Uterus (tissue), 4 donors: Measurements from ENCODE around the gene MRTFB. TPM values are rescaled to one million over a fixed set of nuclear protein-coding genes. Genes with fewer than 3 reads are reported as not detected.

Experiments
- DNase-seq, 2 donors: peaks; one replicate each; pipeline ENCODE4 v3.0.0-alpha.2; 2019 to 2020
- H3K27ac ChIP-seq, 2 donors: fragments of 200-600 bp; sonication (generic); 1 replicate in 1 of 2; 2 replicates in 1 of 2; pipeline ENCODE4 v1.5.1; 2016 to 2018
- H3K27me3 ChIP-seq, 2 donors: fragments of 200-600 bp; sonication (generic); one replicate each; pipeline ENCODE4 v1.5.1; 2018 to 2019; ENCODE audit warnings: control low read depth in 1 of 2
- H3K36me3 ChIP-seq, 2 donors: fragments of 200-600 bp; sonication (generic); one replicate each; pipeline ENCODE4 v1.5.1; 2019; ENCODE audit warnings: control low read depth in 1 of 2
- H3K4me1 ChIP-seq, 2 donors: fragments of 200-600 bp; sonication (generic); one replicate each; pipeline ENCODE4 v1.5.1; 2018 to 2019; ENCODE audit warnings: control low read depth in 1 of 2
- H3K4me3 ChIP-seq, 2 donors: fragments of 200-600 bp; sonication (generic); 1 replicate in 1 of 2; 2 replicates in 1 of 2; pipeline ENCODE4 v1.5.1; 2018 to 2019; ENCODE audit warnings: mild to moderate bottlenecking in 1 of 2
- H3K9me3 ChIP-seq, 2 donors: fragments of 200-600 bp; sonication (generic); one replicate each; pipeline ENCODE4 v1.5.1; 2019; ENCODE audit warnings: control low read depth in 1 of 2
- POLR2A ChIP-seq, 2 donors: fragments of 450-650 bp; IDR thresholded peaks; one replicate each; pipeline ENCODE4 v1.6.1; 2016; ENCODE audit warnings: antibody characterized with exemption in 2 of 2, mild to moderate bottlenecking in 1 of 2, moderate library complexity in 1 of 2
- intact Hi-C: fragments of 100-400 bp; cut with DNase I; formaldehyde crosslinking; loops from one replicate; pipeline ENCODE4 v1.15.1; 2023; ENCODE audit warnings: low total_unique reads
- total RNA-seq, 4 donors: library from RNA; depleted of rRNA in 3 of 4; stranded (reverse); fragments of >200 nt in 3 of 4; gene quantifications; one replicate each; pipeline versions ENCODE4 v1.1.0 to v1.2.4, GENCODE V29; 2014 to 2023
- TF ChIP-seq, protein P1 (sequence below), 4 experiments: fragments of 200-600 bp in 2 of 4; fragments of 450-650 bp in 2 of 4; sonication (generic) in 2 of 4; IDR thresholded peaks; one replicate each; pipeline ENCODE4 v1.5.1; 2016 to 2019; ENCODE audit warnings: antibody characterized with exemption in 4 of 4, mild to moderate bottlenecking in 2 of 4, moderate library complexity in 1 of 4
- donor health status: DM: yes; HTN: yes; CAD: no.

Gene MRTFB
- total RNA-seq, 4 donors from 2014 or later = 49.8 to 178 (median 75.1) TPM

DNA sequence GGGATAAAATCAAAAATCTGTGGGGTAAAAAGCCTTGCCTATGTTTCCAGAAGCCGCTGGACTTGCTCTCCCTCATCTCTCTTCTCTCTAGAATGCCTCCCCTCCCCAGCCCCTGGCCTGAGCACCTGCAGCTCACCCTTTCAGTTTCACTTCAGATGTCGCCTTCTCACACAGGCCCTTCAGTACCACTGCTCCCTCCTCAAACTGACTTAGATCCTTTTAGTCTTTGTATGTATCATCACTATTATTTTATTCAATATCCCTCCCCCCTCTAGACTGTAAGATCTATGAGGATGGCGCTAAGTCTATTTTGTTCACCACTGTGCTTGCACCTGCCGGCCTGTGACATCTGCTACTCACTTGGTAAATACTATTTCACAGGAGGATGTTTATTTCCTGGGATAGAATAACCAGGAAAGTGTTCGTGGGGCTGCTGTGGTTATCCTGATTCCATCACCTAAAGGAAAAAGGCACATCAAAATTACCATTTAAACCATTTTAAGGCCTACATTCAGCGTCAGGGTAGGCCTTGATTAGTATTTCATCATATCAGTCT is 122.3 kb downstream of the MRTFB start:
- H3K9me3 ChIP-seq = no peaks in the 10 kb centered on the region
- no peaks in the 10 kb centered on the region for H3K27me3 ChIP-seq
- DNase-seq = no peak
- peak overlapping the region in 1 of 2 donors; percentile 82 for H3K27ac ChIP-seq
- TF ChIP-seq, protein P1, sequence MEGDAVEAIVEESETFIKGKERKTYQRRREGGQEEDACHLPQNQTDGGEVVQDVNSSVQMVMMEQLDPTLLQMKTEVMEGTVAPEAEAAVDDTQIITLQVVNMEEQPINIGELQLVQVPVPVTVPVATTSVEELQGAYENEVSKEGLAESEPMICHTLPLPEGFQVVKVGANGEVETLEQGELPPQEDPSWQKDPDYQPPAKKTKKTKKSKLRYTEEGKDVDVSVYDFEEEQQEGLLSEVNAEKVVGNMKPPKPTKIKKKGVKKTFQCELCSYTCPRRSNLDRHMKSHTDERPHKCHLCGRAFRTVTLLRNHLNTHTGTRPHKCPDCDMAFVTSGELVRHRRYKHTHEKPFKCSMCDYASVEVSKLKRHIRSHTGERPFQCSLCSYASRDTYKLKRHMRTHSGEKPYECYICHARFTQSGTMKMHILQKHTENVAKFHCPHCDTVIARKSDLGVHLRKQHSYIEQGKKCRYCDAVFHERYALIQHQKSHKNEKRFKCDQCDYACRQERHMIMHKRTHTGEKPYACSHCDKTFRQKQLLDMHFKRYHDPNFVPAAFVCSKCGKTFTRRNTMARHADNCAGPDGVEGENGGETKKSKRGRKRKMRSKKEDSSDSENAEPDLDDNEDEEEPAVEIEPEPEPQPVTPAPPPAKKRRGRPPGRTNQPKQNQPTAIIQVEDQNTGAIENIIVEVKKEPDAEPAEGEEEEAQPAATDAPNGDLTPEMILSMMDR (IDR thresholded peaks at IDR 0.05) = no peak
- no peak for TF ChIP-seq POLR2A (IDR thresholded peaks at IDR 0.05)
- H3K36me3 ChIP-seq = no peaks in the 10 kb centered on the region
- intact Hi-C loops = no loop called here
- no peaks in the 10 kb centered on the region for H3K4me1 ChIP-seq
- no peak overlapping the region for H3K4me3 ChIP-seq

DNA sequence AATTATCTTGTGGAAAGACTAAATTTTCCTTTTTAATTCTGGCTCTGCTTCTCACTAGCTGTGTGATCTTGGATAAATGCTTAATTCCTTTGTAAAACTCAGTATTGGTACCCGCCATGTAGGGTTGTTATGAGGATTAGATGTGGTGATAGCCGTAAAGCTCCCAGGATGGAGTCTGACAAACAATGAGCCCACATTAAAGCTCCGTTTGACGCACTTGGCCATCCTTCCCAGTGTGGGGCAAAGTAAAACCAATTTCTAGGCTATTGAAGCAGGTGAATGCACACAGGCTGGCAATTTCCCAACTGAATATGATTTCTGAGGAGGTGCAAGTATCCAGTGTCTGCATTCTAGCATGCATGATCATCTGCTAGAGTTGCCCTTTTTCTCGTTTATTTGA is 123.6 kb downstream of the MRTFB start:
- TF ChIP-seq, protein P1 (IDR thresholded peaks at IDR 0.05) = no peak
- TF ChIP-seq POLR2A (IDR thresholded peaks at IDR 0.05) = no peak
- H3K27ac ChIP-seq = peak overlapping the region in 1 of 2 donors; percentile 82
- no peaks in the 10 kb centered on the region for H3K36me3 ChIP-seq
- no peak overlapping the region for H3K4me3 ChIP-seq
- H3K4me1 ChIP-seq = no peaks in the 10 kb centered on the region
- intact Hi-C loops = no loop called here
- H3K27me3 ChIP-seq = no peaks in the 10 kb centered on the region
- no peak for DNase-seq
- H3K9me3 ChIP-seq = no peaks in the 10 kb centered on the region

DNA sequence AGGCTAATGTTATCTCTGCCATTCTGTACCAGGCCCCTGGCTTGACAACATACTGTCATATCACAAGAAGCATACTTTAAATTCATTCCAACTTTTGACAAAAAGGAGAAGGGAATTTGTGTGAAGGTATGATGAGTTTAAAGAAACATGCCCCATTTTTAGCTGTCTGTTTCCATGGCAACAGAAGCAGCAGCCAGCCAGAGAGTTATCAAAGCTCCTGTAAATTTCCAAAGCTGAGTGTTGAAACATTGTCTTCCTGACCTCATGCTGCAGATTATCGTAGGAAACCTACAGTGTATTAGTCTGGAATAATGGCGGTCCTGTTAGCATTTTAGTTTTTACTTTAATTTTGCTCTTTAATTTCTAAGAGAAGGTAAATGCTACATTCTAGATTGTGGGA is 124.9 kb downstream of the MRTFB start:
- Histone ChIP-seq H3K27me3 (no peaks in the 10 kb centered on the region), H3K4me1 (no peaks in the 10 kb centered on the region), H3K9me3 (no peaks in the 10 kb centered on the region), H3K27ac (peak overlapping the region in 1 of 2 donors; percentile 12), H3K4me3 (no peak overlapping the region), H3K36me3 (no peaks in the 10 kb centered on the region)
- DNase-seq = no peak
- TF ChIP-seq POLR2A (IDR thresholded peaks at IDR 0.05) = no peak
- intact Hi-C loops = no loop called here

DNA sequence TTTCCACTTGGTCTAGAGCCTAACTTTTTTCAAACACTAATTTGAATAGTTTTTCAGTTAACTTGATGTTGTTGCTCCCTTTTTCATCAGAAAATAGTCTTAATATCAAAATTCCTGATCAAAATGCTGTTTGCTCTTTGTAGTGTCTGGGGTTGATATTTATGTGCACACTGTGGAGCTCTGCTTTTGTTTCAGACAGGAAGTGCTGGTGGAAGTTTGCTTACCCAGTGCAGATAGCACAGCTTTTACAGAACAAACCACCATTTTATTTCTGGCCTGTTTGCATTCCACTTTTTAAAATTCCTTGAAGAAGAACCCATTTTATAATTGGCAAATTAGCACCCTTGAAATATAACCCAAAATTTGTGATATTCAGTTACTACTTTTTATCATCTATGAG is 125.4 kb downstream of the MRTFB start:
- Histone ChIP-seq H3K4me1 (no peaks in the 10 kb centered on the region), H3K27ac (peak overlapping the region in 1 of 2 donors; percentile 12), H3K27me3 (no peaks in the 10 kb centered on the region), H3K36me3 (no peaks in the 10 kb centered on the region), H3K4me3 (no peak overlapping the region), H3K9me3 (no peaks in the 10 kb centered on the region)
- TF ChIP-seq POLR2A (IDR thresholded peaks at IDR 0.05) = no peak
- TF ChIP-seq, protein P1 (IDR thresholded peaks at IDR 0.05) = no peak
- intact Hi-C loops = no loop called here
- DNase-seq = no peak

DNA sequence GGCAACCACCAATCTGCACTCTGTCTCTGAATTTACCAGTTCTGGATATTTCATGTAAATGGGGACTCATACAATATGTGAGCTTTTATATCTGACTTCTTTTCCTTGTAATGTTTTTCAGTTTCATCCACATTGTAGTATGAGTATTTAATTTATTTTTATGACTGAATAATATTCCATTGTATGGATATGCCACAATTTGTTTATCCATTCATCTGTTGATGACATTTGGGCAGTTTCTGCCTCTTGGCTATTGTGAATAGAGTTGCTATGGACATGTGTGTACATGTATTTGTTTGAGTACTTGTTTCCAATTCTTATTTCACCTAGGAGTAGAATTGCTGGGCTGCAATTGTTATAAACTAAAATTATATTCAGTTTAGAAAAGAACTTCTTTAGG is 126.9 kb downstream of the MRTFB start:
- no peak for DNase-seq
- intact Hi-C loops = no loop called here
- H3K27me3 ChIP-seq = no peaks in the 10 kb centered on the region

More for the DNA sequence above, 126.9 kb downstream of the MRTFB start:
- no peaks in the 10 kb centered on the region for H3K4me1 ChIP-seq
- TF ChIP-seq POLR2A (IDR thresholded peaks at IDR 0.05) = no peak
- TF ChIP-seq, protein P1 (IDR thresholded peaks at IDR 0.05) = no peak
- no peak overlapping the region for H3K27ac ChIP-seq
- no peaks in the 10 kb centered on the region for H3K9me3 ChIP-seq
- no peaks in the 10 kb centered on the region for H3K36me3 ChIP-seq
- H3K4me3 ChIP-seq = no peak overlapping the region
